Measurements from ENCODE around the gene SPATA31D1.
"Not testable (repeated sequence)": the region's sequence is repeated elsewhere in the genome, so short reads cannot be mapped to it uniquely, and the experiment has no call there.

The SPATA31D1 gene

DNA sequence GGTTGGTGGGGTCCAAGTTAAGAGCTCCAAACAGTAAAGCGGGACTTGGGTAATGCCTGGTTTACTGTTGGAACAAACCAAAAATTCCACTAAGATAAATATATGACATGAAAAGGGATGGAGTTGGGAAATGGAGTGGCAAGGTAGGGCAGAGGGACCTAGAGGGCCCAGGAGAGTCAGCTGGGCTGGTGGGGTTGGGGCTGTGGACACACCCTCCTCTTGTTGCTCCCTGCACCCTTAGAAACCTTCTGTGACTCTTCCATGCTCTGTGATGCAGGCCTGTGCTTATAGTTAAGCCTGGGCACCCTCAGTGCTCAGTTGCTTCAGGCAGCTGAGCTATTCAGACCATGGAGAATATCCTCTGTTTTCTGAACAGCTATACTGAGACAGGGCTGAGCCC, at the start of gene SPATA31D1:
SPATA31D1 (plus strand) TSS at position 301 of the 400 bp plus-strand sequence; CDS start at position 348, 47 bp downstream.
- not testable (repeated sequence) for DNase-seq (ENCODE audit: low read depth, low spot score)

DNA sequence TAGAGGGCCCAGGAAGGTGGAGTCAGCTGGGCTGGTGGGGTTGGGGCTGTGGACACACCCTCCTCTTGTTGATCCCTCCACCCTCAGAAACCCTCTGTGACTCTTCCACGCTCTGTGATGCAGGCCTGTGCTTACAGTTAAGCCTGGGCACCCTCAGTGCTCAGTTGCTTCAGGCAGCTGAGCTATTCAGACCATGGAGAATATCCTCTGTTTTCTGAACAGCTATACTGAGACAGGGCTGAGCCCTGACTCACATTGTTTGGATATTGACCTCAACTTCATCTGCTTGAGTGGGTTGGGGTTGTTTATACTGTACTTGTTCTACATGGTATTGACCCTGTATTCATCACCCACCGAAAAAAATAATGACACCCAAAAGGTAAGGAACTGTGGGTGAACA, 45.2 kb upstream of the SPATA31D1 start, which contains the start of gene SPATA31D3:
SPATA31D3 (plus strand) TSS at position 108 of the 400 bp plus-strand sequence; CDS start at position 194, 86 bp downstream.
- not testable (repeated sequence) for DNase-seq (ENCODE audit: low read depth, low spot score)

DNA sequence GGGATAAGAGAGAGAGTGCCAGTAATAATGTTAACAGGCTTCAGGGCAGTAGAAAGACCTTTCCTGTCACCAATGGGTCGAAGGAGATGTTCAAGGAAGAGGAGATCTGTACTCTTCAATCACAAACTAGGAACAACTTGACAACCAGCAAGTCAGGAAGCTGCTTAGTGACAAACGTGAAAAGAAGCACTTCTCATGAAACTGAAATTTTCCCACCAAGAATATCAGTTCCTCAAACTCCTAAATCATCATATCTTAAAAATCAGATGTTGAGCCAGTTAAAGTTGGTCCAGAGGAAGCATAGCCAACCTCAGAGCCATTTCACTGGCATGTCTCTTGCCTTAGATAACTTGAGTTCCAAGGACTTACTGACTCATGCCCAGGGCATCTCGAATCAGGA, 39.9 kb upstream of the SPATA31D1 start:
- not testable (repeated sequence) for DNase-seq (ENCODE audit: low read depth, low spot score)

DNA sequence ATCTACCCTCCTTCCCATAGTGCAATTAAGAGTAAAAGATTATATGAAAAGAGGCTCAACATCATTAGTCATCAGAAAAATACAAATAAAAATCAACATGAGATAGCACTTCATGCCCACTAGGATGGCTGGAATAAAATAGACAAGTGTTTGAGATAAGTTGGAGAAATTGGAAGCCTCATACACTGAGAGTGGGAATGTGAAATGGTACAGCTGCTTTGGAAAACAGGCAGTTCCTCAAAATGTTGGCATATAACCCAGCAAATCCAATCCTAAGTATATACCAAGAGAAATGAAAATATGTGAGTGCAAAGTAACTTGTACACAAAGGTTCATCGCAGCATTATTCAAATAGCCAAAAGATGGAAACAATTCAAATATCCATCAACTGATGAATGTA, 35.5 kb upstream of the SPATA31D1 start:
- DNase-seq (ENCODE audit: low read depth, low spot score), result no peak

DNA sequence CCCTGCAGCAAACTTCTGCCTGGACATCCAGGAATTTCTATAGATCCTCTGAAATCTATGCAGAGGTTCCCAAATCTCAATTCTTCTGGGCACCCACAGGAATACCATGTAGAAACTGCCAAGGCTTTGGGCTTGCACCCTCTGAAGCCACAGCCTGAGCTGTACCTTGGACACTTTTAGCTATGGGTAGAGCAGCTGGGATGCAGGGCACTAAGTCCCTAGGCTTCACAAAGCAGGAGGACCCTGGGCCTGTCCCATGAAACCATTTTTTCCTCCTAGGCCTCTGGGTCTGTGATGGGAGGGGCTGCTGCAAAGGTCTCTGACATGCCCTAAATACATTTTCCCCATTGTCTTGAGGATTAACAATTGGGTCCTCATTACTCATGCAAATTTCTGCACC, 32.9 kb upstream of the SPATA31D1 start:
- no peak for DNase-seq (ENCODE audit: low read depth, low spot score)

DNA sequence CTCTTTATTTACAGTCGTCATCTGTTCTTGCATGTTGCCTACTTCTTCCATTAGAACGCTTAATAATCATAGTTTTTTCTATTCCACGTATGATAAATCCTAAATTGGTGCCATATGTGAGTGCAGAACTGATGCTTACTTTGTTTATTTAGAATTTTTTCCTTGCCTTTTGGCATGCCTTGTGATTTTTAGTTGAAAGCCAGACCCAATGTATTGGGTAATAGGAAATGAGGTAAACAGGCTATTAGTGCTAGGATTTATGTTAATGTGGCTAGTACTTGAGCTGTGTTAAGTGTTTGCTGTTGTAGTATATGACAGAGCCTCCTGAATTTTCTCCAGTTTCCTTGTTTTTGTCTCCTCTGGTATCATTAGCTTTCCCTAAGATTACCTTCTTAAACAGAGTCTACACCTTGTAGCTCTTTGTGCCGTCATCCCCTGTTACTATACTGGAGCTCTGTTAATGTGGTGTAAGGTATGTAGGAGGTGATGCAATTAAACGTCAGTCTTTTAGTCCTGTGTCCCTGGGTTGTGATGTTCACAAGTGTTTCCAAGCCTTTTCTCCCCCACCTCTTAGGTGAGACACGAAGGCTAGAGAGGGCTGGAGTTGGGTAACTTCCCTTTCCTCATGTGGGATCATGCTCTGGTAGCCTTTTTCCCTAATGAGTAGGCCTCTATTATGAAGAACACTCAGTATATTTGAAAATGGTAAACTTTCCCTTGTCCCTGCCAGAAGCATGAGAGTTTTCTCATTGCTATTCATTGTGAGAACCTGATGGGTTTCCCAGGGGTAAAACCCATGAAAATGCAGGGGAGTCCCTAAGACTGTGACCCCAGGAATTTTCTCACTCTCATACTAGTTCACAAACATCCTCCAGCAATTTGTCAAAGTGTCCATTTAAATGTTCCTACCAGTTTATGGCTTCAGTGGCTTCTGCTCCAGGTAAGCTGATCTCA, 24.1 kb upstream of the SPATA31D1 start:
- no peak for DNase-seq (ENCODE audit: low read depth, low spot score)

DNA sequence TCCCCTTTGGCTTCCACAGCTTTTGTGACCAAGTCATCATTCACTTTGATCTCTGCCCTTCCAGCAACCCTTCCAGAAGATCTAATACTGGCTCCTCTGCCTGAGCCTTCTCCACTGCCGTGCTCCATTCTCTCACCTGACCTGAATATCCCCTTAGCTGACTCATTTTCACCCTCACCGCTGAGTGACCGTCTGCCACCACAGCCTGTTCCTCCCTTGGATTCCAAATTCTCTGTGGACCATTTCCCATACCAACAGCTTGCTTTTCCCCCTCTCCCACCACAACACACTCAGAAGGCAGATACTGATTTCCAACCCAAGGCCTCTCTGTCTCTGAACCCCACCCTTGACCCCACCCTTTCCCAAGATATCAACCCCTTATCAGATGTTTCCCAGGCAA, 20.5 kb upstream of the SPATA31D1 start:
- DNase-seq (ENCODE audit: low read depth, low spot score), result no peak

DNA sequence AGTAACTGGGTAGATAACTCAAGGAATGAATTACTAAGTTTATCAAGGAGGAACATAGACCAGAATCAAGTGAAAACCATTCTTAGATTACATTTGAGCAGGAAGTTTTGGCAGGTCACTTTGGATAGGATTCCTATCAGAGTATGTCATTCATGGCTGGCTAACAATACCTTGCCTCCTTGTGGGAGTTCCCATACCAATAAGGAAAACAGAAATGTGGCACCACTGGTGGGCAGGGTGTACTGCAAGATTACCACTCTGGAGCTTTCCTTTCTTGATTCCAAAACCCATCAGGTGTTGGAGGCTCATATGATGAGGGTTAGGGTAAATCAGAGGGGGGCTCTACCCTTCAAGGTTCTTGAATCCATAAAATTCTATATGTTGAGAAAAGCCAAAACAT, 18.6 kb upstream of the SPATA31D1 start:
- no peak for DNase-seq (ENCODE audit: low read depth, low spot score)

DNA sequence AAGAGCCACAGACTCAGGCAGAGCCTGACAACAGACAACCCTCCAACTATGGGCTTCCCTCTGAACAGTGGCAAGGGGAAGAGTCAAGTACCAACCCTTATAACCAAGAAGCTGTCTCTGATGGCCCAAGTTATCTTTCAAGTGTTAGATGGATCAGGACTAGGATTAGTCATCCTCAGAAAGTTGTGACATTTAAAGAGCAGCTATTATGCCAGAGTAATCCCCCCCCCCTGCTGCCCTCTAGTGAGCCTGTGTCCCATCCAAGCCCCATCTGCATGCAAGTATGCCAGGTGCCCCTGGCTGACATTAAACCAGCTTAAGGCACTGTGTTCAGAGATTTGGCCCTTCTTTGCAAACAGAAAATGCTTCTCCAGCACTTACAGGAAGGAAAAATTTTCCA, 16.8 kb upstream of the SPATA31D1 start:
- DNase-seq (ENCODE audit: low read depth, low spot score), result no peak

DNA sequence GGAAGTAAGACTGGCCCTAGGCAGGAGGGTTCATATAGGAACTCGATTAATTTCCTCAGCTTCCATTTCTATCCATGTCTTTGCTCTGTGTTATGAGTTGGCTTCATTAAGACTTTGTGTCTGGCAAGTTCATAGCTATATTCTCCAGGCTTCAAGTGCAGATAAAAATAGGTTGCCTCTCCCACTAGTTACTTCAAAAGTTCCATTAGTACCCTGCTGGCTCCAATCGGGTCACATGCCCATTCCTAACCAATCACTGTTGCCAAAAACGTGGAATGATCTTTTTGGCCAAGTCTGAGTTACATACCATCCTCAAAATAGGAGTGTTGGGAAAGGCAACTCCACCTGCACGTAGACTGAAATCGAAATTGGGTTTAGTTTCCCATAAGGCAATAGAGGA, 13.8 kb upstream of the SPATA31D1 start:
- no peak for DNase-seq (ENCODE audit: low read depth, low spot score)

DNA sequence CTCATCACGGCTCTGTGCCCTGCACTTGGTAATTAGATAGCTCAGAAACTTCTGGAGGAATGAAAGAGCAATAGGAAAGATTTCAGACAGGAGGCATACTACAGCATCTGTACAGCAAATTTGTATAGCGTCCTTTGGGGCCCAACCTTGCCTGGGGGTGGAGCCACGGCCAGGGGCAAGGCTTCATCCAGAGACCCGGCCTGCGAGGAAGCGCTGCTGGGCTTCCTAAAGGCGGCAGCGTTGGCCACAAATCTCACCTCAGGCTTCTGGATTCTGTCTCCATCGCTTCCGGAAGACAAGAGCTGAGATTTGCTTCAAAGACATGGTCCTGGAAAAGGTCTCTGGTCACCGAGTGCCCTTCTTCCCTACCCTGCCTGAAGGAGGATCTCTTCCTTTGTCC, 12.2 kb upstream of the SPATA31D1 start:
- DNase-seq (ENCODE audit: low read depth, low spot score), result peak; percentile 4

DNA sequence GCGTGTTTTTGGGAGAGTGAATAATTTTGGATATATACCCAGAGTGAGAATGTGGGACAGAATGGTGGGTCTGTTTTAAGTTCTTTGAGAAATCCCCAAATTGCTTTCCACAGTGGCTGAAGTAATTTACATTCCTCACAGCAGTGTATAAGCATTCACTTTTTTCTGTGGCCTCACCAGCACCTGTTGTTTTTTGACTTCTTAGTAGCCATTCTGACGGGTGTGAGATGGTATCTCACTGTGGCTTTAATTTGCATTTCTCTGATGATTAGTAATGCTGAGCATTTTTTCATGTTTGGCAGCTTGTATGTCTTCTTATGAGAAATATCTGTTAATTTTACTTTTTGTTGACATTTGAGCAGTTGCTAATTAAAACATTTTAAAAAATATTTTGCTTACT, 9.4 kb upstream of the SPATA31D1 start:
- DNase-seq (ENCODE audit: low read depth, low spot score), result no peak

DNA sequence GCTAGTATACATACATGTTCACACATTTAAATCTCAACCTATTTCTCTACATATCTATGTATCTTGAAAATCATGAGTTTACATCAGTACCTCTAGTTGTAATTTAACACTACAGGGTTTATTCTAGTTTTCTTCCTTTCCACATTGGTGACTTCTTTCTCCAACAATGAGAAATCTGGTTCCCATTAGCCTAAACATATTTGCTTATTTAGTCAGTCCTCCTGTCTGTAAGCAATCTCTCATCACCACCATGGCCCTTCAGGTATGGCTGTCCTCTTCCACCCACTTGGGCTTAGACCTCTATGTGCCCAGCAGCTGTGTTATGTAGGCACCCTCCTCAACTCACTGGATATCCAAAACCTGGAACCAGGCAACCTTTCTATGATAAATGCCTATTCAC, 8.0 kb upstream of the SPATA31D1 start:
- DNase-seq (ENCODE audit: low read depth, low spot score), result no peak

DNA sequence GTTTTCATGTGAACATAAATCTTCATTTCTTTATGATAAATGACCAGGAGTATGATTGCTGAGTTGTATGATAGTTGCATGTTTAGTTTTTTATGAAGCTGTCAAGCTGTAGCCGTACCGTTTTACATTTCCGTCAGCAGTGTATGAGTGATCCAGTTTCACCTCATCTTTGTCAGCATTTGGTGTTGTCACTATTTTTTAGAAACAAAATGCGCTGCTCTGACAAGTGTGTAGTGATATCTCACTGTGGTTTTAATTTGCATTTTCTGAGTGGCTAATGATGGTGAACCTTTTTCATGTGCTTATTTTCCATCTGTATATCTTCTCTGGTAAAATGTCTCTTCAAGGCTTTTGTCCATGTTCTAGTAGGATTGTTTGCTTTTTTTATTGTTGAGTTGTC, 6.7 kb upstream of the SPATA31D1 start:
- no peak for DNase-seq (ENCODE audit: low read depth, low spot score)

DNA sequence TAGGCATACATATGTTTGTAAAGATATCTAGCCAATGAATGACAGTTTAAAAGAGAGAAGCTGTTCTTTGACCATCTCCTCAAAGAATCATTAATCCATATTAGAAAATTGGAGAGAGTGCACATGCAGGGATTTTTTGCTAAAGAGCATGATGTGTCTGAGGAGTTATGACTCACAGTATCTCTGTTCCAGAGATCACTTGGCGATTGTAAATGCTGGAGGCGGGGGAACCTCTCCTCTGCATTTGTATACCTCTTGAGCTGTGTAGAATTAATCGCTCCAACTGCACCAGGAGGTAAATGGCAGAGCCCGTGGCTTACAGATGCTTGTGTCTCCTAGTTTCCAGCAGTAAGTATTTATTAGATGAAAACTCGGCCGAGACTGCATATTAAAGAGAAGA, 3.6 kb upstream of the SPATA31D1 start:
- no peak for DNase-seq (ENCODE audit: low read depth, low spot score)

DNA sequence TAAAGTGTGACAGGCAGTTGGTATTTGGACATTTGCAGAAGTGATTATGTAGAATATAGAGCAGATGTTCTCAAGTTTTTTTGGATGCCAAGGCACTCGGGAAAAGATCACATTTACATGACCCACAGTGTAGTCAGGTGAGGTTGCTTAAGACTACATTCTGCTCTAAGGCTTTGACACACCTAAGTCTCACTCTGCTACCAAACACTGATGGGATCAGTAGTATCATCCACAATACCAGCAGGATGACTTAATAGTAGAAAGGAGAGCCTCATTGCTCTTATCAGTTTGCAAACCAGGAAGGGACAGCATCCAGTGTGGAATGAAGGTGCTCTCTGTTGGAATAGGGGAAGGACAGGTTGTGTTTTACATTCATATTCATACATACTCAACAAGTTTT, 2.5 kb upstream of the SPATA31D1 start:
- DNase-seq (ENCODE audit: low read depth, low spot score), result no peak

DNA sequence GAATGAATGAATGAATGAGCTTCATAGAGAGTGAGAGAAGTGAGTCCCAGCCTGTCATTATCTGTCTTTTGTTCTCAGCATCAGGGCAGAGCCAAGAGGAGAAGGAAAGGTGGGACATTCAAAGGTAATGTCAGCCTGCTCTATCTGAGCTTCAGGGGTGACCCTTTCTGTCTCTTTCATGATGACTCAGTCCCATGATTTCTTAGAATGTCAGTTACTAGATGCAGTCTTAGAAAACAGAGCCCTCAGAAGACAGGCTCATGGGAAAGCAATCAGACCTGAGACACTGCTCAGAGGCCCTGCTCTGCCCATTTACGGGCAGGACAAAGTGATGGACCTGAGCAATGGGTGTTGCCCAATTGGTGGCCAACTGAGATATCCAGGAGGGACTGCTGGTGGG, 1.1 kb downstream of the SPATA31D1 start:
- no peak for DNase-seq (ENCODE audit: low read depth, low spot score)

DNA sequence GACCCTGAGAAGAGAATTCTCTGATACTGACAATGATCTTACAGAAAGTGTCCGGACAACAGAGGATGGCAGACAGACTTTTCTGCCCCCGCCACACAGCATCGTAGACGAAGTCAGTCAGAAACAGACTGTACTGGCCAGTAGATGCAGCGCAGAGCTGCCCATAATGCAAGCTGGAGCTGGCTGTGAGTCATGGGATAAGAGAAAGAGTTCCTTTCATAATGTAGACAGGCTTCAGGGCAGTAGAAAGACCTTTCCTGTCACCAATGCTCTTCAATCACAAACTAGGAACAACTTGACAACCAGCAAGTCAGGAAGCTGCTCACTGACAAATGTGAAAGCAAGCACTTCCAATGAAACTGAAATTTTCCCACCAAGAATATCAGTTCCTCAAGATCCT, 5.1 kb downstream of the SPATA31D1 start:
- DNase-seq (ENCODE audit: low read depth, low spot score), result no peak

DNA sequence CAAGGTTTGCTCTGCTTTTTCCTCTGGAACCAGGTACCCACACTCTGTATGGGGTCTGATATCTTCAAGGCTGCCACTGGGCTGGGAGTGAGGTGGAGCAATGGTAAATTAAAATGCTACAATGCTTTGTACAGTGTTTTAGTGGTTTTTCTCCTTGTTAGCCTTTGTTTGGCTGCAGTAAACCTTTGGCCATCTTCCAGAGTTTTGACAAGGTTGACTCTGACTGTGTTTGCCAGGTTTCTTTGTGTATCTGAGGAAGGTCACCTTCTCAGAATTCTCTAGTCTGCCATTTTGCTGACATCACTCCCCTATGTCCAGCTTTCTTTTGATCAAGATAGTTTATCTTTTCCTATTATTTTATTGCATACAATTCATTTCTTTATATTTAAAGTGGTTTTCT, 11.2 kb downstream of the SPATA31D1 start:
- no peak for DNase-seq (ENCODE audit: low read depth, low spot score)

DNA sequence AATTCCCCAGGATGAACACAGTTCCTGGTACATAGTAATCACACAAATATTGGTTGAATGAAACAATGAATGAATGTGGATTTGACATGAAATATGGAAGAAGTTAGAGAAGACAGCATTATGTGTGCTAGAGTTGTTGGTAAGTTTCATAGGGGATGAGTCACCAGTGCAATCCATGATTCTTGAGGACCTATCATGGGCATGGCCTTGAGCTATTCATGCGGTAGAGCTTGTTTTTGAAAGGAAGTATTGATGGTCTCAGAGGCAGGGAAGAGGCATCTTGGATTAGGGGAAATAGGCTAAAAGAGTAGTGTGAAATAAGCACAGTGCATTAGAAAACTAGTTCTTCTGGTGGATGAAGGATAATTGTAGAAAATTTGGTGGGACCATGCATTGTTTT, 22.1 kb downstream of the SPATA31D1 start:
- DNase-seq (ENCODE audit: low read depth, low spot score), result no peak

DNA sequence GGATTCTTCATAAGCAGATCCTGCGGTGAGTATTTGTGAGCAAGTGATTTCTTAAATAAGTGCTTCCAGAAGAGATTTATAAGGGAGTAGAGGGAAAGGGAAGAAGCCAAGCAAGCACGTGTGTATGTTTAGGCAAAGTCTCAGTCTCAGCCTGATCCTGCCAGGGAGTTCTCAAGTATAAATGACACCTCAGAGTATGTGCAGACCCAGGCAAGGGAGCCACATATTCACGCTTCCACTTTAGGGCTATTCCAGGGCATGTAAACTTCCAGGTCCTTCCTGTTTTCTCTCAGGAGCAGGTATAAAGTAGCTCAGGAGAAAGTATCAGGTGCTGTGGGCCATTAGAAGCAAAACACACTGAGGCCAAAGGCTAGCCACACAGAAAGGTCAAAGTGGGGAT, 22.6 kb downstream of the SPATA31D1 start:
- DNase-seq (ENCODE audit: low read depth, low spot score), result no peak

DNA sequence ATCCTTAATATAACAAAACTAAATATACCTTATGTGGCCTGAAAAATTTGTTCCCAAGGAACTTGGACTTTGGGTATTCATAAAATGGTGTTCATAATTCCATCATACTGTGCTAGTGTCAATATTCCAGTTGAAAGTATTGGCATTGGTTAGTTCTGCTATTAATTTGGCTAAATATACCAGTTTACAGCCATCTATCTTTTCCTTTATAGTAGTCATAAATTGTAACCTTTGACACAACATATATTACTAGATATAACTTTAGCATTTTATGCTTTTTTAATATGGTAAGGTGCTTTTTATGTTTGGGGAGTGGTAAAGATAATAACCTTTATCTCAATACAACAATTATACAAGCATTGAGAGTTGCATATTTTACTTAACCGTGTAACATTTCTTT, 23.7 kb downstream of the SPATA31D1 start:
- no peak for DNase-seq (ENCODE audit: low read depth, low spot score)

DNA sequence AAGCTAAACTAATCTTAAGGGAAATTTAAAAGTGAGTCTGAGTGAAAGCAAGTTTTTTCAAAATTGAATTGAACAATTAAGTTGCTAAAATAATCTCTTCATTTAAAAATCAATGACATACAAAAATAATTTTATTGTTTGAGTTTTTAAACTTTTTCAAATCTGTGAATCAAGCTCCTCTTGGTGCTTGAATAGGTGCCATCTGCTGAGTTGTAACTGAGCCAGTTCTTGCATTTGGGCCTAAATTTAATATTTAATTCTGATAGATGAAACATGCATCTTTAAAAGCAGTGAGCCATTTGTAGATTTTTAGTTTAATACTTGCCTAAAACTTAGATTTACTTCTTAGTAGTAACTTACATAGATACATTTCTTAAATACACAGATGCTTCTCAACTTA, 31.8 kb downstream of the SPATA31D1 start:
- no peak for DNase-seq (ENCODE audit: low read depth, low spot score)
